ENCODE measurements around the gene TMEM201. TPM values are rescaled to one million over a fixed set of nuclear protein-coding genes. Genes with fewer than 3 reads are reported as not detected.

Gene TMEM201
- total RNA-seq, 1 donor, result 3.3 TPM

- Histone ChIP-seq H3K27me3 (ENCODE audit: insufficient read depth, low read length) (no peaks in the 10 kb centered on the region), H3K9me3 (ENCODE audit: low read depth, low read length) (no peaks in the 10 kb centered on the region), H3K4me3 (ENCODE audit: low read length) (no peak overlapping the region), H3K4me1 (ENCODE audit: insufficient read depth, low read length) (peaks cover 91% of the 10 kb centered on the region)
These were observed 69.5 kb downstream of the TMEM201 start for GRCh38 chr1:9658199-9658598.

DNA sequence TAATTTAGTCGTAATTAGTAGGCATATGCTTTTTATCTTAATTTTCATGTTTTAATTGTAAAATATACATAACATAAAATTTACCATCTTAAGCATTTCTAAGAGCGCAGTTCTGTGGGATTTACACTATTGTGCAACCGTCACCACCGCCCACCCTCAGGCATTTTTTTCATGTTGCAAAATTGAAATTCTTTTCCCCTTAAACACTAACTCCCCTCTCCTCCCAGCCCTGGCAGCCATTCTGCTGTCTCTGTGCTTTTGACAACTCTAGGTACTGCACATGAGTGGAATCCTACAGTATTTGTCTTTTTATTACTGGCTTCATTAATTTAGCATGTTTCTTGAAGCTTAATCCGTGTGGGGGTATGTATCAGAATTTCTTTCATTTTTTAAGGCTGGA lies 70.6 kb downstream of the TMEM201 start:
- no peaks in the 10 kb centered on the region for H3K9me3 ChIP-seq (ENCODE audit: low read depth, low read length)
- no peaks in the 10 kb centered on the region for H3K27me3 ChIP-seq (ENCODE audit: insufficient read depth, low read length)
- no peak overlapping the region for H3K4me3 ChIP-seq (ENCODE audit: low read length)
- peaks cover 83% of the 10 kb centered on the region for H3K4me1 ChIP-seq (ENCODE audit: insufficient read depth, low read length)

- Histone ChIP-seq H3K4me3 (ENCODE audit: low read length) (no peak overlapping the region), H3K27me3 (ENCODE audit: insufficient read depth, low read length) (no peaks in the 10 kb centered on the region), H3K4me1 (ENCODE audit: insufficient read depth, low read length) (peaks cover 66% of the 10 kb centered on the region), H3K9me3 (ENCODE audit: low read depth, low read length) (no peaks in the 10 kb centered on the region)
These were observed 74.5 kb downstream of the TMEM201 start for GRCh38 chr1:9663257-9663656.

Other genes starting within 250 kb of the TMEM201 start
- 6.7 TPM for gene SLC25A33, start 49.4 kb upstream of the TMEM201 start, total RNA-seq
- 126 TPM for gene PIK3CD, start 62.8 kb downstream of the TMEM201 start, total RNA-seq
- 42.9 TPM for gene CLSTN1, start 235.1 kb downstream of the TMEM201 start, total RNA-seq